ENCODE measurements around the gene ATG12.

- TF ChIP-seq CTCF (IDR thresholded peaks at IDR 0.05) (no peak), POLR2A (IDR thresholded peaks at IDR 0.05) (no peak), POLR2AphosphoS5 (IDR thresholded peaks at IDR 0.05) (no peak)
Measured at GRCh38 chr5:115825948-115826347, 15.4 kb downstream of the ATG12 start.
